GM23338 (cell line): ENCODE measurements around the gene ATP8B2. TPM values are rescaled to one million over a fixed set of nuclear protein-coding genes. Genes with fewer than 3 reads are reported as not detected.

Experiments used
- ATAC-seq: fragments of 200-7000 bp; cut with Tn5 transposase; 3 replicates; pipeline ENCODE4 v1.9.1; 2020
- DNase-seq: peaks from one replicate; pipeline ENCODE4 v3.0.0-alpha.2; 2015; ENCODE audit warnings: low spot score
- H2AFZ ChIP-seq: fragments of 200-600 bp; sonication (generic); 2 replicates; pipeline ENCODE4 v1.8.0; 2016; ENCODE audit warnings: antibody characterized with exemption, mild to moderate bottlenecking, moderate library complexity
- H3F3A ChIP-seq: fragments of 200-600 bp; sonication (generic); replicated peaks from 2 replicates; pipeline ENCODE4 v1.8.0; 2017; ENCODE audit warnings: antibody characterized with exemption, mixed run types, low read depth
- H3K27ac ChIP-seq: fragments of 200-600 bp; sonication (generic); 2 replicates; pipeline ENCODE4 v1.6.1; 2016; ENCODE audit warnings: low read depth
- H3K27me3 ChIP-seq: fragments of 200-600 bp; sonication (generic); 2 replicates; pipeline ENCODE4 v1.8.0; 2016; ENCODE audit warnings: mild to moderate bottlenecking, mixed run types, moderate library complexity; ENCODE audit not compliant: insufficient read depth
- H3K36me3 ChIP-seq: fragments of 200-600 bp; sonication (generic); 2 replicates; pipeline ENCODE4 v1.8.0; 2016; ENCODE audit warnings: mild to moderate bottlenecking; ENCODE audit not compliant: insufficient read depth
- H3K4me1 ChIP-seq: fragments of 200-600 bp; sonication (generic); 2 replicates; pipeline ENCODE4 v1.8.0; 2016; ENCODE audit warnings: mild to moderate bottlenecking, moderate library complexity; ENCODE audit not compliant: insufficient read depth
- H3K4me2 ChIP-seq: fragments of 200-600 bp; sonication (generic); 2 replicates; pipeline ENCODE4 v1.7.1; 2017; ENCODE audit warnings: mixed run types
- H3K4me3 ChIP-seq: fragments of 200-600 bp; sonication (generic); 2 replicates; pipeline ENCODE4 v1.6.1; 2016; ENCODE audit warnings: mixed run types
- H3K79me2 ChIP-seq: fragments of 200-600 bp; sonication (generic); replicated peaks from 2 replicates; pipeline ENCODE4 v1.8.0; 2017; ENCODE audit warnings: mild to moderate bottlenecking; ENCODE audit not compliant: insufficient read depth
- H3K9me2 ChIP-seq: fragments of 200-600 bp; sonication (generic); 2 replicates; pipeline ENCODE4 v1.8.0; 2017; ENCODE audit not compliant: insufficient read depth
- H4K20me1 ChIP-seq: fragments of 200-600 bp; sonication (generic); replicated peaks from 2 replicates; pipeline ENCODE4 v1.8.0; 2017; ENCODE audit warnings: mild to moderate bottlenecking; ENCODE audit not compliant: insufficient read depth
- H3K27ac Mint-ChIP-seq: 2 replicates; pipeline ENCODE4 v1.8.0; 2020; ENCODE audit warnings: inconsistent platforms, mild to moderate bottlenecking, moderate library complexity, mixed read lengths
- H3K27me3 Mint-ChIP-seq: 3 replicates; pipeline ENCODE4 v1.8.0; 2022; ENCODE audit warnings: low read depth, mild to moderate bottlenecking, moderate library complexity, mixed read lengths, inconsistent platforms; ENCODE audit not compliant: insufficient read depth, poor library complexity
- H3K36me3 Mint-ChIP-seq: 3 replicates; pipeline ENCODE4 v1.8.0; 2021; ENCODE audit warnings: low read depth, mild to moderate bottlenecking, inconsistent platforms, moderate library complexity, mixed read lengths
- H3K4me1 Mint-ChIP-seq: 3 replicates; pipeline ENCODE4 v1.8.0; 2020; ENCODE audit warnings: mild to moderate bottlenecking, inconsistent platforms, mixed read lengths
- H3K4me3 Mint-ChIP-seq: 3 replicates; pipeline ENCODE4 v1.8.0; 2021; ENCODE audit warnings: moderate library complexity, mild to moderate bottlenecking, inconsistent platforms, mixed read lengths
- H3K9me3 Mint-ChIP-seq: 3 replicates; pipeline ENCODE4 v1.8.0; 2020; ENCODE audit warnings: moderate library complexity, mild to moderate bottlenecking, inconsistent platforms, mixed read lengths
- EZH2phosphoT487 ChIP-seq: fragments of 200-600 bp; sonication (generic); IDR thresholded peaks from one replicate; pipeline ENCODE4 v1.8.1; 2018; ENCODE audit warnings: antibody characterized with exemption; ENCODE audit not compliant: unreplicated experiment
- JUNB ChIP-seq: IDR thresholded peaks from one replicate; pipeline ENCODE4 v1.6.1; 2016; ENCODE audit warnings: antibody characterized with exemption; ENCODE audit not compliant: unreplicated experiment
- NANOG ChIP-seq: IDR thresholded peaks from 2 replicates; pipeline ENCODE4 v1.6.1; 2016; ENCODE audit warnings: antibody characterized with exemption, borderline replicate concordance
- POLR2AphosphoS5 ChIP-seq: IDR thresholded peaks from 2 replicates; pipeline ENCODE4 v1.6.1; 2016; ENCODE audit warnings: antibody characterized with exemption, low read depth
- REST ChIP-seq: IDR thresholded peaks from one replicate; pipeline ENCODE4 v1.6.1; 2018; ENCODE audit warnings: antibody characterized with exemption; ENCODE audit not compliant: unreplicated experiment
- STAT1 ChIP-seq: IDR thresholded peaks from one replicate; pipeline ENCODE4 v1.6.1; 2016; ENCODE audit warnings: antibody characterized with exemption; ENCODE audit not compliant: unreplicated experiment
- ZNF114 ChIP-seq: fragments of 250-450 bp; sonication (Bioruptor Pico); IDR thresholded peaks from 2 replicates; pipeline ENCODE4 v1.5.0; 2020; ENCODE audit warnings: mild to moderate bottlenecking, moderate library complexity
- ZNF462 ChIP-seq: fragments of 250-450 bp; sonication (Bioruptor Pico); IDR thresholded peaks from 2 replicates; pipeline ENCODE4 v1.5.0; 2020; ENCODE audit warnings: mild to moderate bottlenecking, moderate library complexity
- polyA plus RNA-seq: library from polyadenylated mRNA; unstranded; fragments of >200 nt; fragmentation: Nextera tagmentation; extraction: Ambion mirVana; gene quantifications from 2 replicates; pipeline ENCODE4 v1.2.1, GENCODE V29; 2016
- total RNA-seq: library from RNA; depleted of rRNA; stranded (reverse); fragments of >200 nt; shearing (Covaris generic); gene quantifications from 2 replicates; pipeline ENCODE4 v1.2.3, GENCODE V29; 2014
- TF ChIP-seq, protein P1 (sequence below), 2 experiments: fragments of 200-600 bp in 1 of 2; sonication (generic) in 1 of 2; conservative IDR thresholded peaks; 2 replicates each; pipeline versions ENCODE4 v1.5.1 to v1.6.1; 2016 to 2017; ENCODE audit warnings: antibody characterized with exemption in 2 of 2, low read depth in 2 of 2, mild to moderate bottlenecking in 2 of 2, moderate library complexity in 1 of 2

ATP8B2 gene
- total and polyA plus RNA-seq, 2 experiments from 2014 or later = 11.0 to 112 TPM

DNA sequence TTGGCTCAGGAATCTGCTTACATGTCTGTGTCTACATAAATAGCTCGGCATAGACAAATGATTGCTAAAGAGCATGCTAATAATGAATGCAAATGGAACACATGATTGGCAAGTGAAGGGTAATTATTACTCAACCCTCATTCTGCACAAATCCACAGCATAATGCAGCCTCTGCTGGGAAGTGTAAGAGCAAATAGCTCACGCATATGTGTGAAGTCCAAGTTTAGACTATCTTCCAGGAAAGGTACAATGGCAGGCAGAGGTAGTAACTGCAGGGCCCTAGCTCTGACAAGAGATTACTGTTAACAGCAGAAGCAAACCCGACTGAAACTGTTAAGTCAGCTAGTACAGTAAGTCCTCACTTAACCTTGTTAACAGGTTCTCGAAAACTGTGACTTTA, 72.8 kb downstream of the ATP8B2 start:
- ATAC-seq = no peak
- peaks cover 1% of the 10 kb centered on the region; the same call in 1 of the 3 replicates for H3K4me1 Mint-ChIP-seq
- no peak for DNase-seq
- Histone ChIP-seq H3K4me1 (no peaks in the 10 kb centered on the region), H3K4me3 (no peak overlapping the region), H2AFZ (no peak overlapping the region), H3K9me2 (no peaks in the 10 kb centered on the region), H3F3A (no peaks in the 10 kb centered on the region), H3K27me3 (peaks cover 2% of the 10 kb centered on the region; the same call in 1 of the 2 replicates), H4K20me1 (no peaks in the 10 kb centered on the region), H3K36me3 (no peaks in the 10 kb centered on the region), H3K27ac (no peak overlapping the region), H3K4me2 (no peak overlapping the region), H3K79me2 (no peaks in the 10 kb centered on the region)
- TF ChIP-seq REST (no peak), NANOG (no peak), EZH2phosphoT487 (no peak), STAT1 (no peak), ZNF462 (CRISPR knock-in tag) (no peak), JUNB (no peak), ZNF114 (CRISPR knock-in tag) (no peak), POLR2AphosphoS5 (no peak)
- TF ChIP-seq, protein P1, sequence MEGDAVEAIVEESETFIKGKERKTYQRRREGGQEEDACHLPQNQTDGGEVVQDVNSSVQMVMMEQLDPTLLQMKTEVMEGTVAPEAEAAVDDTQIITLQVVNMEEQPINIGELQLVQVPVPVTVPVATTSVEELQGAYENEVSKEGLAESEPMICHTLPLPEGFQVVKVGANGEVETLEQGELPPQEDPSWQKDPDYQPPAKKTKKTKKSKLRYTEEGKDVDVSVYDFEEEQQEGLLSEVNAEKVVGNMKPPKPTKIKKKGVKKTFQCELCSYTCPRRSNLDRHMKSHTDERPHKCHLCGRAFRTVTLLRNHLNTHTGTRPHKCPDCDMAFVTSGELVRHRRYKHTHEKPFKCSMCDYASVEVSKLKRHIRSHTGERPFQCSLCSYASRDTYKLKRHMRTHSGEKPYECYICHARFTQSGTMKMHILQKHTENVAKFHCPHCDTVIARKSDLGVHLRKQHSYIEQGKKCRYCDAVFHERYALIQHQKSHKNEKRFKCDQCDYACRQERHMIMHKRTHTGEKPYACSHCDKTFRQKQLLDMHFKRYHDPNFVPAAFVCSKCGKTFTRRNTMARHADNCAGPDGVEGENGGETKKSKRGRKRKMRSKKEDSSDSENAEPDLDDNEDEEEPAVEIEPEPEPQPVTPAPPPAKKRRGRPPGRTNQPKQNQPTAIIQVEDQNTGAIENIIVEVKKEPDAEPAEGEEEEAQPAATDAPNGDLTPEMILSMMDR (conservative IDR thresholded peaks at IDR 0.05; ENCODE audit: low read depth in 2 of 2) = no peak
- H3K27me3 Mint-ChIP-seq = peaks cover 5% of the 10 kb centered on the region
- peaks cover 19% of the 10 kb centered on the region for H3K9me3 Mint-ChIP-seq
- H3K4me3 Mint-ChIP-seq = no peak overlapping the region
- no peaks in the 10 kb centered on the region for H3K36me3 Mint-ChIP-seq
- H3K27ac Mint-ChIP-seq = no peak overlapping the region
